ENCODE data around the gene EIF2A.
A peak's percentile ranks its signal among the peaks of the same experiment; 100 is the strongest.
"Not testable (repeated sequence)": the region's sequence is repeated elsewhere in the genome, so short reads cannot be mapped to it uniquely, and the experiment has no call there.

EIF2A gene

DNA sequence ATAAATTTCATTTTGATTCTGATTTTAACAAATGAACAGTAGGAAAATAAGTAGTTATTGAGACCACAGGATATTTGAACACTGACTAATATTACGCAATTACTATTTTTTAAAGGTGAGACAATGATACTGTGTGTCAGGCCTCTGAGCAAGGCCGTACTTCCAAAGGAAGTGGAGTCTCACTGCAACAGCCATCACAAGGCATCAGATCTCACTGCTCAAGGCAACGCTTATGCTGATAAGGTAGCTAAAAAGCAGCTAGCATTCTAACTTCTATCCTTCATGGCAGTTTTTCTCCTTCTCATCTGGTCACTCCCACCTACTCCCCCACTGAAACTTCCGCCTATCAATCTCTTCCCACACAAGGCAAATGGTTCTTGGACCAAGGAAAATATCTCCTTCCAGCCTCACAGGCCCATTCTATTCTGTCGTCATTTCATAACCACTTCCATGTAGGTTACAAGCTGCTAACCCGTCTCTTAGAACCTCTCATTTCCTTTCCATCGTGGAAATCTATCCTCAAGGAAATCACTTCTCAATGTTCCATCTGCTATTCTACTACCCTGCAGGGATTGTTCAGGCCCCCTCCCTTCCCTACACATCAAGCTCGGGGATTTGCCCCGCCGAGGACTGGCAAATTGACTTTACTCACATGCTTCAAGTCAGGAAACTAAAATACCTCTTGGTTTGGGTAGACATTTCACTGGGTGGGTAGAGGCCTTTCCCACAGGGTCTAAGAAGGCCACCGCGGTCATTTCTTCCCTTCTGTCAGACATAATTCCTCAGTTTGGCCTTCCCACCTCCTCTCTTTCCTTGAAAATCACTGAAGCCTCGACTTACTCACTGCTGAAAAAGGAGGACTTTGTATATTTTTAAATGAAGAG lies 54.3 kb downstream of the EIF2A start:
- H3K18ac ChIP-seq (ENCODE audit: low read depth in 1 of 2, low read length in 2 of 2); H4K8ac ChIP-seq (ENCODE audit: low read length); H2BK12ac ChIP-seq (ENCODE audit: low read length in 2 of 2); H3K14ac ChIP-seq (ENCODE audit: low read length in 2 of 2); H3K4me2 ChIP-seq (ENCODE audit: low read length, poor library complexity, severe bottlenecking); H4K91ac ChIP-seq (ENCODE audit: low read length); H3K4me3 ChIP-seq (ENCODE audit: insufficient read depth in 1 of 2, low read depth in 1 of 2, low read length in 2 of 2); H2BK5ac ChIP-seq (ENCODE audit: low read depth, low read length, poor library complexity, severe bottlenecking); H3K27ac ChIP-seq (ENCODE audit: low read length, poor library complexity, severe bottlenecking); H3K23ac ChIP-seq (ENCODE audit: low read length in 2 of 2); H3K9me3 ChIP-seq (ENCODE audit: control insufficient read depth, low read length); H2BK15ac ChIP-seq (ENCODE audit: low read depth, poor library complexity, severe bottlenecking); H3K36me3 ChIP-seq (ENCODE audit: control insufficient read depth in 1 of 2, insufficient read depth in 2 of 2, low read depth in 1 of 2, low read length in 2 of 2); H3K4ac ChIP-seq (ENCODE audit: low read depth in 1 of 2, low read length in 2 of 2); DNase-seq; H2AK5ac ChIP-seq (ENCODE audit: low read length, severe bottlenecking); H3K9ac ChIP-seq (ENCODE audit: low read length); H2BK120ac ChIP-seq (ENCODE audit: low read depth, low read length); H3K27me3 ChIP-seq (ENCODE audit: control insufficient read depth in 1 of 2, insufficient read depth in 1 of 2, low read length in 2 of 2); H3K4me1 ChIP-seq (ENCODE audit: control insufficient read depth, insufficient read depth, low read depth, low read length); H2AFZ ChIP-seq (ENCODE audit: low read depth, low read length): not testable (repeated sequence)
- 93% methylated on average over 12 of the region's 13 CpGs for WGBS
- peaks cover 12% of the 10 kb centered on the region for H3K79me1 ChIP-seq (replicated peaks; ENCODE audit: low read length, poor library complexity, severe bottlenecking)

GRCh38 chr3:150602426-150603152 lies 56.0 kb downstream of the EIF2A start:
- H3K79me1 ChIP-seq (replicated peaks; ENCODE audit: low read length, poor library complexity, severe bottlenecking): peaks cover 9% of the 10 kb centered on the region
- H3K18ac ChIP-seq (ENCODE audit: low read depth in 1 of 2, low read length in 2 of 2): peak overlapping the region; percentile 56 to 79
- H3K27ac ChIP-seq (ENCODE audit: low read length, poor library complexity, severe bottlenecking): peak overlapping the region; percentile 56
- H2BK15ac ChIP-seq (ENCODE audit: low read depth, poor library complexity, severe bottlenecking): no peak overlapping the region
- peaks cover 8% of the 10 kb centered on the region for H3K4me1 ChIP-seq (ENCODE audit: control insufficient read depth, insufficient read depth, low read depth, low read length)
- peak overlapping the region; percentile 62 for H3K4me2 ChIP-seq (ENCODE audit: low read length, poor library complexity, severe bottlenecking)
- 45% methylated on average over 4 of the region's 6 CpGs for WGBS
- H4K91ac ChIP-seq (ENCODE audit: low read length): peak overlapping the region; percentile 14
- H3K4ac ChIP-seq (ENCODE audit: low read depth in 1 of 2, low read length in 2 of 2): peak overlapping the region in 1 of 2 experiments; percentile 52
- H3K9ac ChIP-seq (ENCODE audit: low read length): peak overlapping the region; percentile 95
- H2AFZ ChIP-seq (ENCODE audit: low read depth, low read length): no peak overlapping the region
- peak overlapping the region; percentile 75 to 90 for H3K4me3 ChIP-seq (ENCODE audit: insufficient read depth in 1 of 2, low read depth in 1 of 2, low read length in 2 of 2)
- no peak overlapping the region for H2BK12ac ChIP-seq (ENCODE audit: low read length in 2 of 2)
- no peak overlapping the region for H2AK5ac ChIP-seq (ENCODE audit: low read length, severe bottlenecking)
- H3K36me3 ChIP-seq (ENCODE audit: control insufficient read depth in 1 of 2, insufficient read depth in 2 of 2, low read depth in 1 of 2, low read length in 2 of 2): peaks cover 0 to 3% of the 10 kb centered on the region in 2 experiments
- H2BK5ac ChIP-seq (ENCODE audit: low read depth, low read length, poor library complexity, severe bottlenecking): no peak overlapping the region
- H4K8ac ChIP-seq (ENCODE audit: low read length): peak overlapping the region; percentile 59
- DNase-seq: no peak
- H2BK120ac ChIP-seq (ENCODE audit: low read depth, low read length): no peak overlapping the region
- no peaks in the 10 kb centered on the region for H3K9me3 ChIP-seq (ENCODE audit: control insufficient read depth, low read length)
- H3K14ac ChIP-seq (ENCODE audit: low read length in 2 of 2): no peak overlapping the region
- H3K27me3 ChIP-seq (ENCODE audit: control insufficient read depth in 1 of 2, insufficient read depth in 1 of 2, low read length in 2 of 2): no peaks in the 10 kb centered on the region
- H3K23ac ChIP-seq (ENCODE audit: low read length in 2 of 2): no peak overlapping the region

DNA sequence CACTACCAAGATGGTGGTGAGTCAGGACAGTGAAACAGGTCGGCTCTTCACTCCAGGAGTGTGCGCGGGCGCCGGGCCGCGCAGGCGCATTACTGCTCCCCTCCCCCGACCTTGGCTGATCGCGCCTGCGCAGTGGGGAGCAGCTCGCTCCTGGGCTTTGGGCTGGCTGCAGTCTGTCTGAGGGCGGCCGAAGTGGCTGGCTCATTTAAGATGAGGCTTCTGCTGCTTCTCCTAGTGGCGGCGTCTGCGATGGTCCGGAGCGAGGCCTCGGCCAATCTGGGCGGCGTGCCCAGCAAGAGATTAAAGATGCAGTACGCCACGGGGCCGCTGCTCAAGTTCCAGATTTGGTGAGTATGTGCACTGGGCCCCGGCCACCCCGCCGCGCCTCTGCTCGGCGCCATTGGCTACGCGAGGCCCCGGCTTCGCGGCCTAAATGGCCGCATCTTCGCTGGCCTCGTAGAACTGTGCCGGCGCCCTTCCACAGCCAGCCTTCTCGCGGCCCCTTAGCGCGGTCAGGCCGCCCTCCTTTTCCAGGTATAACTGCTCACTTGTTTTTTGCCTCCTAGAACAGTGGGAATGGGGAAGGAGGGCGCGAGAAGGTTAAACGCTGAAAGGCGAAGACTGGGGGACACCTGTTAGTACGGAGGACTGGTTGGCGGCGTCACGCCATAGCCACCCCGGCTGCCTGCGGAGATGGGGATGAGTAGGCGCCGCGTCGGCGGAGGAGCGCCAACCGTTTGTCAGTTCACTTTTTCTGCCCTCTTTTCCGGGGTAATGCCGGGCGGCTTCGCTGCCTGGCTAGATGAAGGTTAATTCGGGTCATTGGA lies 56.8 kb downstream of the EIF2A start, which contains the start of gene SELENOT:
Gene SELENOT (plus strand): TSS at position 169 of the 827 bp plus-strand sequence. CDS start 42 bp downstream, at position 211.
- Histone ChIP-seq H4K8ac (ENCODE audit: low read length) (peak within 1 kb of the TSS; percentile 97), H3K14ac (ENCODE audit: low read length in 2 of 2) (peak within 1 kb of the TSS in 1 of 2 experiments; percentile 10), H3K4ac (ENCODE audit: low read depth in 1 of 2, low read length in 2 of 2) (peak within 1 kb of the TSS; percentile 71 to 99), H3K27me3 (ENCODE audit: control insufficient read depth in 1 of 2, insufficient read depth in 1 of 2, low read length in 2 of 2) (no peaks in the 10 kb centered on the region), H2AFZ (ENCODE audit: low read depth, low read length) (peak within 1 kb of the TSS; percentile 77), H2AK5ac (ENCODE audit: low read length, severe bottlenecking) (no peak within 1 kb of the TSS), H3K9me3 (ENCODE audit: control insufficient read depth, low read length) (no peaks in the 10 kb centered on the region), H3K4me2 (ENCODE audit: low read length, poor library complexity, severe bottlenecking) (peak within 1 kb of the TSS; percentile 62), H3K4me1 (ENCODE audit: control insufficient read depth, insufficient read depth, low read depth, low read length) (peaks cover 8% of the 10 kb centered on the region), H3K9ac (ENCODE audit: low read length) (peak within 1 kb of the TSS; percentile 95), H2BK120ac (ENCODE audit: low read depth, low read length) (peak within 1 kb of the TSS; percentile 21), H4K91ac (ENCODE audit: low read length) (peak within 1 kb of the TSS; percentile 82), H3K27ac (ENCODE audit: low read length, poor library complexity, severe bottlenecking) (peak within 1 kb of the TSS; percentile 90), H2BK5ac (ENCODE audit: low read depth, low read length, poor library complexity, severe bottlenecking) (no peak within 1 kb of the TSS), H3K23ac (ENCODE audit: low read length in 2 of 2) (peak within 1 kb of the TSS in 1 of 2 experiments; percentile 75), H2BK15ac (ENCODE audit: low read depth, poor library complexity, severe bottlenecking) (peak within 1 kb of the TSS; percentile 99), H3K79me1 (replicated peaks; ENCODE audit: low read length, poor library complexity, severe bottlenecking) (peaks cover 6% of the 10 kb centered on the region), H3K36me3 (ENCODE audit: control insufficient read depth in 1 of 2, insufficient read depth in 2 of 2, low read depth in 1 of 2, low read length in 2 of 2) (peaks cover 0 to 6% of the 10 kb centered on the region in 2 experiments), H2BK12ac (ENCODE audit: low read length in 2 of 2) (no peak within 1 kb of the TSS), H3K18ac (ENCODE audit: low read depth in 1 of 2, low read length in 2 of 2) (peak within 1 kb of the TSS; percentile 93 to 96), H3K4me3 (ENCODE audit: insufficient read depth in 1 of 2, low read depth in 1 of 2, low read length in 2 of 2) (peak within 1 kb of the TSS; percentile 75 to 90)
- DNase-seq: peak; percentile 96
- under 1% methylated on average over 68 of the region's 69 CpGs for WGBS
